ENCODE measurements around the gene TEX2.

- TF ChIP-seq CTCF (IDR thresholded peaks at IDR 0.05; ENCODE audit: extremely low read depth in 1 of 2, insufficient read depth in 1 of 2, low read depth in 1 of 2, low read length in 2 of 2) (no peak), POLR2AphosphoS5 (IDR thresholded peaks at IDR 0.05; ENCODE audit: insufficient read depth, low read depth, low read length) (no peak), POLR2A (IDR thresholded peaks at IDR 0.05; ENCODE audit: low read depth, low read length) (no peak), EZH2 (IDR thresholded peaks at IDR 0.05; ENCODE audit: borderline replicate concordance, low read depth, low read length, severe bottlenecking) (no peak), JUN (IDR thresholded peaks at IDR 0.05; ENCODE audit: borderline replicate concordance, insufficient read depth, insufficient read length, low read depth) (no peak)
Observed at GRCh38 chr17:64264891-64265290, 1.8 kb upstream of the TEX2 start.

All from endothelial cell of umbilical vein (primary cell).